Body of pancreas (tissue), 4 donors: Measurements from ENCODE around the gene HTR1E.

Experiments
- CTCF ChIP-seq, 7 experiments: fragments of 450-650 bp in 4 of 7; fragments of 200-600 bp in 3 of 7; sonication (generic) in 3 of 7; IDR thresholded peaks; one replicate each; pipeline ENCODE4 v1.5.1; 2016 to 2019; ENCODE audit warnings: antibody characterized with exemption in 7 of 7
- POLR2A ChIP-seq, 3 donors: fragments of 450-650 bp; IDR thresholded peaks; one replicate each; pipeline ENCODE4 v1.6.1; 2016; ENCODE audit warnings: antibody characterized with exemption in 3 of 3, mild to moderate bottlenecking in 2 of 3

- no peak for TF ChIP-seq POLR2A (IDR thresholded peaks at IDR 0.05)
- no peak for TF ChIP-seq CTCF (IDR thresholded peaks at IDR 0.05)
Observed at GRCh38 chr6:87045521-87046075, 108.3 kb downstream of the HTR1E start.
